NB4 (cell line): ENCODE measurements around the gene MIER3.

Source experiments
- DNase-seq: peaks from one replicate; pipeline ENCODE4 v3.0.0; 2010; ENCODE audit warnings: low read depth
- H3K4me3 ChIP-seq: one replicate; pipeline ENCODE4 v1.5.1; 2011; ENCODE audit warnings: mild to moderate bottlenecking, low read depth, low read length, moderate library complexity
- MYC ChIP-seq: IDR thresholded peaks from 2 replicates; pipeline ENCODE4 v1.6.1; 2011; ENCODE audit warnings: low read depth, low read length
- POLR2A ChIP-seq: IDR thresholded peaks from 2 replicates; pipeline ENCODE4 v1.6.1; 2011; ENCODE audit warnings: mild to moderate bottlenecking; ENCODE audit not compliant: insufficient read length; ENCODE audit errors: extremely low read depth
- TF ChIP-seq, protein P1 (sequence below): IDR thresholded peaks from 2 replicates; pipeline ENCODE4 v1.6.1; 2011; ENCODE audit warnings: low read depth, low read length
- TF ChIP-seq, protein P2 (sequence below): IDR thresholded peaks from one replicate; pipeline ENCODE4 v1.5.1; 2012; ENCODE audit warnings: low read depth, low read length

The MIER3 gene

DNA sequence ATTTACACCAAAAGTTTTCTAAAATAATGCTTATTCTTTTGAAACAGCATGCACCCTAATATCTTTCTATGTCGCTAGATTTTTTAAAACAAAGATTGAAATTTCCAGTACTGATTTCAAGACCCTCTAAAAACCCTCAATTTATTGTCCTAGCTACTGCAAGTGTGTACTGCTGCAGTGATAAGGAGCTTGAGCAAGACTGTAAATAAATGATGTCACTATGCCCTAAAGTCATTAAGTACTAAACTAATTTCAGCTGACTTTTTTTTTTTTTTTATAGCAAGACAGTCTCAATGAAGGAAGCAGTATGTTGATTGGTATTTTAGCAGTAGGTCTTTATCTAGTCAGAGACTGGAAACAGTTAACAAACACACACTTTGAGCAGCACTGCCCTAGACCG, 12.2 kb upstream of the MIER3 start:
- TF ChIP-seq, protein P1, sequence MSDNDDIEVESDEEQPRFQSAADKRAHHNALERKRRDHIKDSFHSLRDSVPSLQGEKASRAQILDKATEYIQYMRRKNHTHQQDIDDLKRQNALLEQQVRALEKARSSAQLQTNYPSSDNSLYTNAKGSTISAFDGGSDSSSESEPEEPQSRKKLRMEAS, result no peak
- TF ChIP-seq MYC (no peak), POLR2A (no peak)
- TF ChIP-seq, protein P2, sequence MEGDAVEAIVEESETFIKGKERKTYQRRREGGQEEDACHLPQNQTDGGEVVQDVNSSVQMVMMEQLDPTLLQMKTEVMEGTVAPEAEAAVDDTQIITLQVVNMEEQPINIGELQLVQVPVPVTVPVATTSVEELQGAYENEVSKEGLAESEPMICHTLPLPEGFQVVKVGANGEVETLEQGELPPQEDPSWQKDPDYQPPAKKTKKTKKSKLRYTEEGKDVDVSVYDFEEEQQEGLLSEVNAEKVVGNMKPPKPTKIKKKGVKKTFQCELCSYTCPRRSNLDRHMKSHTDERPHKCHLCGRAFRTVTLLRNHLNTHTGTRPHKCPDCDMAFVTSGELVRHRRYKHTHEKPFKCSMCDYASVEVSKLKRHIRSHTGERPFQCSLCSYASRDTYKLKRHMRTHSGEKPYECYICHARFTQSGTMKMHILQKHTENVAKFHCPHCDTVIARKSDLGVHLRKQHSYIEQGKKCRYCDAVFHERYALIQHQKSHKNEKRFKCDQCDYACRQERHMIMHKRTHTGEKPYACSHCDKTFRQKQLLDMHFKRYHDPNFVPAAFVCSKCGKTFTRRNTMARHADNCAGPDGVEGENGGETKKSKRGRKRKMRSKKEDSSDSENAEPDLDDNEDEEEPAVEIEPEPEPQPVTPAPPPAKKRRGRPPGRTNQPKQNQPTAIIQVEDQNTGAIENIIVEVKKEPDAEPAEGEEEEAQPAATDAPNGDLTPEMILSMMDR, result no peak
- no peak for DNase-seq
- no peak overlapping the region for H3K4me3 ChIP-seq

DNA sequence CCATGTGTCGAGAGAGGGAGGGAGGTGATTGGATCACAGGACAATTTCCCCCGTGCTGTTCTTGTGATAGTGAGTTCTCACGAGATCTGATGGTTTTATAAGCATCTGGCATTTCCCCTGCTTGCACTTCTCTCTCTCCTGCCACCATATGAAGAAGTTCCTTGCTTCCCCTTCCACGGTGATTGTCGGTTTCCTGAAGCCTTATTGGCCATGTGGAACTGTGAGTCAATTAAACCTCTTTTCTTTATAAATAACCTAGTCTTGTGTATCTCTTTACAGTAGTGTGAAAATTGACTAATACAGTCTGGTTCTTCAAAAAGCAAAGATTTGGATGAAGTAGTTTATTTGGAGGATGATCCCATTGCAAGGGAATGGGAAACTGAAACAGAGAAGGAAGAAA, 11.3 kb upstream of the MIER3 start:
- peak; percentile 15 for DNase-seq
- TF ChIP-seq, protein P2, result no peak
- TF ChIP-seq MYC (no peak), POLR2A (no peak)
- TF ChIP-seq, protein P1, result no peak
- H3K4me3 ChIP-seq, result no peak overlapping the region

DNA sequence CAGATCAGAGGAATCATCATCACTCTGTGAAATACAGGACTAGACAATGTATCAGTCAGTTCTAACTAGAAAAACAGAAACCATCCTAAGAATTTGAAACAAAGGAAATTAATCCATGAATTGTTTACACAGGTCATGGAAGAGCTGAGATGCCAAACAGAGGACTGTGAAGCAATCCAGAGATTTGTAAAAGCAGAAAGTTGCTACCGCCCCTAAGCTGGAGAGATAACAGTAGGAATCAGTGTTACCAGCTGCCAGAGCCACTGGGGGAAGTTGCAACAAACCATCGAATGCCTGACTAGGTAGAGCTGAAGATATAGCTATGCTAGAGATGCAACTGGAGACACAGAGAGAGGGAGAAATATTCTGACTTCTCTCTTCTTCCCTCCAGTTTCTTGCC, 10.4 kb upstream of the MIER3 start:
- no peak overlapping the region for H3K4me3 ChIP-seq
- TF ChIP-seq MYC (no peak), POLR2A (no peak)
- TF ChIP-seq, protein P2, result no peak
- TF ChIP-seq, protein P1, result no peak
- no peak for DNase-seq

DNA sequence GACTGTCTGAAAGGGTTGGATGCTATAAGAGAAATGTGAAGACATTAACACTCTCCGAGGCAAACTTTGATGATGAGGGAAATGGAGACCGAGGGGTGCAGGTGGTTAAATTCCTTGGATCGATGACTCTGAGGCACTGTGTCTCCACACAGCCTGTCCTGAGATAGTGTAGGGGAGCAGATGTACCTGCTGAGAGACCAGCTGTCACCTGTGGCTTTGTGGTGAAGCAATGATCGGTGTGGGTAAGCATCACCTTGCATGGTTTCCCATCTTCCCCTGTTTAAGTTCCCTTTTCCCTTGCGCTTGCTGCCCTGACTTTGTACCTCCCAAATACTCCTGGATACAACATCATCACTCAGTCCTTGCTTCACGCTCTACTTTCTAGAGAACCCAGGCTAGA, 9.8 kb upstream of the MIER3 start:
- H3K4me3 ChIP-seq, result no peak overlapping the region
- TF ChIP-seq MYC (no peak), POLR2A (no peak)
- TF ChIP-seq, protein P1, result no peak
- TF ChIP-seq, protein P2, result no peak
- DNase-seq, result no peak

DNA sequence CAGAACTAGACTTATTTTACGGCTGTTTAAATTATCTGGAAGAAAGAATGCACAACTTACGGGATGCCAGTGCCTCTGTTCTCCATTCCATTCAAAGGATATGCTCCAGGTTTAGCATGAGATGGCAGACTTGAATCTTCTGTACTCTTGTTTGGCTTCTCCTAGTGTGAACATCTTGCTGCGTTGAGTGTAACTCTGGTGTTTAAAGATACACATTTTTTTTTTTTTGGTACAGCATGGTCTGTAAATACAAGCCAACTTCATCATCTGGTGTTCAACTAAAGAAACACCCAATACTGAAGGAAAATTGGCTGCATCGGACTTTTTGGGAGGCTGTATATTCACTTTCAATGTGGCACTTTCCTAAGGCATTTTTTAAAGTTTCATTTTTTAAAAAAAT, 7.4 kb upstream of the MIER3 start:
- no peak for TF ChIP-seq MYC
- TF ChIP-seq POLR2A, result no peak
- TF ChIP-seq, protein P1, result no peak
- TF ChIP-seq, protein P2, result no peak
- H3K4me3 ChIP-seq, result no peak overlapping the region
- no peak for DNase-seq

DNA sequence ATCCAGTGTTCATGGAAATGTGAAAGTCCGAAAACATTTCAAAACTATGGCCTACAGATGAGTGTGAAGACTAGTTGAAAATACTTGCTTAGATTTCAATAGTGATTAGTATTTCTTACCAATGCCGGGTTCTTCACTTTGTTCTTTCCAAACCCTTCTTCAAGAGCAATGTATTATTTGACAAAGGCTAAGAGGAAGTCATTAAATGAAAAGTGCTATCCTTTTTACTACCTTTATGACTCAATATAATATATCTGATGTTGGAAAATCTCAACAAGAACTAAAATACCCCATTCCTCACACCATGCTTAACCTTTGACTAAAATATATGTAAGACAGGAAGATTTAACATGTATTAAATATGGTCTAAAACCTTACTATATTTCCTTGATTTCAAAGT, 6.7 kb upstream of the MIER3 start:
- TF ChIP-seq, protein P2, result no peak
- TF ChIP-seq POLR2A, result no peak
- TF ChIP-seq, protein P1, result no peak
- no peak for TF ChIP-seq MYC
- DNase-seq, result no peak
- H3K4me3 ChIP-seq, result no peak overlapping the region
